ENCODE results near the gene NPFFR1.
"Not testable (repeated sequence)": the region's sequence is repeated elsewhere in the genome, so short reads cannot be mapped to it uniquely, and the experiment has no call there.

NPFFR1 gene

GRCh38 chr10:70254778-70255328 is 29.0 kb downstream of the NPFFR1 start:
- no peak for DNase-seq

GRCh38 chr10:70253878-70254765 is 29.7 kb downstream of the NPFFR1 start:
- no peak for DNase-seq

- DNase-seq: no peak
Measured at GRCh38 chr10:70250961-70251680, 32.7 kb downstream of the NPFFR1 start.

GRCh38 chr10:70247360-70247759 is 36.4 kb downstream of the NPFFR1 start:
- no peak for DNase-seq

- DNase-seq: no peak
Measured at GRCh38 chr10:70241081-70241480, 42.7 kb downstream of the NPFFR1 start.

- DNase-seq: not testable (repeated sequence)
Measured at GRCh38 chr10:70239986-70240385, 43.8 kb downstream of the NPFFR1 start.

GRCh38 chr10:70239077-70239976 is 44.5 kb downstream of the NPFFR1 start:
- DNase-seq: not testable (repeated sequence)

- not testable (repeated sequence) for DNase-seq
Measured at GRCh38 chr10:70237958-70238536, 45.8 kb downstream of the NPFFR1 start.

- no peak for DNase-seq
Measured at GRCh38 chr10:70234668-70235447, 48.9 kb downstream of the NPFFR1 start.

GRCh38 chr10:70233939-70234300 is 49.9 kb downstream of the NPFFR1 start:
- no peak for DNase-seq

GRCh38 chr10:70233109-70233938 is 50.5 kb downstream of the NPFFR1 start, which contains the start of gene PPA1:
Gene PPA1 (minus strand): TSS chr10:70233429. CDS start chr10:70233327, 102 bp downstream.
- peak; percentile 87 for DNase-seq

- DNase-seq: no peak
Measured at GRCh38 chr10:70232859-70233108, 51.0 kb downstream of the NPFFR1 start.

GRCh38 chr10:70232155-70232858 is 51.5 kb downstream of the NPFFR1 start:
- no peak for DNase-seq

- no peak for DNase-seq
Measured at GRCh38 chr10:70228491-70228890, 55.3 kb downstream of the NPFFR1 start.

- DNase-seq: no peak
Measured at GRCh38 chr10:70227548-70228320, 56.1 kb downstream of the NPFFR1 start.

- no peak for DNase-seq
Measured at GRCh38 chr10:70223728-70224127, 60.1 kb downstream of the NPFFR1 start.

GRCh38 chr10:70222811-70223447 is 60.9 kb downstream of the NPFFR1 start:
- not testable (repeated sequence) for DNase-seq

- no peak for DNase-seq
Measured at GRCh38 chr10:70222340-70222794, 61.4 kb downstream of the NPFFR1 start.

- DNase-seq: no peak
Measured at GRCh38 chr10:70221030-70221429, 62.8 kb downstream of the NPFFR1 start.
